Ishikawa (cell line): ENCODE results near the gene KCNK15.

Source experiments
- CEBPB ChIP-seq: IDR thresholded peaks from 2 replicates; pipeline ENCODE4 v1.6.1; 2012
- CREB1 ChIP-seq: IDR thresholded peaks from 2 replicates; pipeline ENCODE4 v1.6.1; 2012; ENCODE audit warnings: low read depth
- EGR1 ChIP-seq: IDR thresholded peaks from 2 replicates; pipeline ENCODE4 v1.6.1; 2012
- EP300 ChIP-seq: IDR thresholded peaks from 2 replicates; pipeline ENCODE4 v1.6.1; 2012; ENCODE audit warnings: borderline replicate concordance
- NFIC ChIP-seq: IDR thresholded peaks from 2 replicates; pipeline ENCODE4 v1.6.1; 2012
- RAD21 ChIP-seq: IDR thresholded peaks from 2 replicates; pipeline ENCODE4 v1.6.1; 2012; ENCODE audit warnings: low read depth
- TAF1 ChIP-seq: IDR thresholded peaks from 2 replicates; pipeline ENCODE4 v1.6.1; 2012; ENCODE audit warnings: low read depth, mild to moderate bottlenecking
- YY1 ChIP-seq: IDR thresholded peaks from 2 replicates; pipeline ENCODE4 v1.6.1; 2012; ENCODE audit warnings: low read depth
- TF ChIP-seq, protein P1 (sequence below): IDR thresholded peaks from 2 replicates; pipeline ENCODE4 v1.6.1; 2012
- TF ChIP-seq, protein P2 (sequence below): IDR thresholded peaks from 2 replicates; pipeline ENCODE4 v1.6.1; 2012; ENCODE audit warnings: low read depth, mild to moderate bottlenecking

DNA sequence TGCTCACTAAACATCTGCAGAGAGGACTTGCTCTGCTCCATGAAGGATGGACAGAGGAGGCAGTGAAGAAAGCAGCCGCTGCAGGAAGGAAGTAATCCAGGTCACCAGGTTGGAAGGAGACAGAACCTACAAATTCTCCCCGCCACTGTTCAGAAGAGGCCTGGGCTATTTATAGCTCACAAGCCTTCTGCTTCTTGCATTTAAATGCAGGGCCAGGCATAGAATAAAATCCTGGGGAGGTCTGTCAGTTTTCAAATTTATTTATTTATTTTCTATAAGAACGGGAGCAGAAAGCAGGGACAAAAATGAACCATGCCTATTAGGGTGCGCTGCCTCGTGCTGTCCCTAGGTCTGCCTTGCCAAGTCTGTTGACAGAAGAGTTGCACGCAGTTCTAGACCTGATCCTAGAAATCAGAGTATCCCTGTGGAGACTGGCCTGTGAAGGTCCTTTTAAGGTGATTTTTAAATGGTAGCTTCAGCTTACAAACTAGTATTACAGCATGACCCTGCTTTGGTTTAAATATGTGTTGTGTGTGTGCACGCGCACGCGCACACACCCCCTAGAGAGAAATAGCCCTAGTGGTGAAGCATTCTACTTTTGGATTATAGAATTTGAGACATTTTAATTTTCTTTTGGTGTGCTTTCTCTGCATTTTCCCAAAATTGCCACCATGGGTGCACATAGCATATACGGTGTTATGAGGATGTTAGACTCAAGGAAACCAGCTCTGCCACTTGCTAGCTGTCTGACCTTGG is 45.2 kb downstream of the KCNK15 start:
- no peak for TF ChIP-seq EGR1
- TF ChIP-seq YY1 = no peak
- no peak for TF ChIP-seq CREB1
- TF ChIP-seq TAF1 = no peak
- TF ChIP-seq EP300 = no peak
- TF ChIP-seq NFIC = no peak
- TF ChIP-seq, protein P1, sequence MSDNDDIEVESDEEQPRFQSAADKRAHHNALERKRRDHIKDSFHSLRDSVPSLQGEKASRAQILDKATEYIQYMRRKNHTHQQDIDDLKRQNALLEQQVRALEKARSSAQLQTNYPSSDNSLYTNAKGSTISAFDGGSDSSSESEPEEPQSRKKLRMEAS = no peak
- TF ChIP-seq RAD21 = no peak
- TF ChIP-seq CEBPB = no peak
- TF ChIP-seq, protein P2, sequence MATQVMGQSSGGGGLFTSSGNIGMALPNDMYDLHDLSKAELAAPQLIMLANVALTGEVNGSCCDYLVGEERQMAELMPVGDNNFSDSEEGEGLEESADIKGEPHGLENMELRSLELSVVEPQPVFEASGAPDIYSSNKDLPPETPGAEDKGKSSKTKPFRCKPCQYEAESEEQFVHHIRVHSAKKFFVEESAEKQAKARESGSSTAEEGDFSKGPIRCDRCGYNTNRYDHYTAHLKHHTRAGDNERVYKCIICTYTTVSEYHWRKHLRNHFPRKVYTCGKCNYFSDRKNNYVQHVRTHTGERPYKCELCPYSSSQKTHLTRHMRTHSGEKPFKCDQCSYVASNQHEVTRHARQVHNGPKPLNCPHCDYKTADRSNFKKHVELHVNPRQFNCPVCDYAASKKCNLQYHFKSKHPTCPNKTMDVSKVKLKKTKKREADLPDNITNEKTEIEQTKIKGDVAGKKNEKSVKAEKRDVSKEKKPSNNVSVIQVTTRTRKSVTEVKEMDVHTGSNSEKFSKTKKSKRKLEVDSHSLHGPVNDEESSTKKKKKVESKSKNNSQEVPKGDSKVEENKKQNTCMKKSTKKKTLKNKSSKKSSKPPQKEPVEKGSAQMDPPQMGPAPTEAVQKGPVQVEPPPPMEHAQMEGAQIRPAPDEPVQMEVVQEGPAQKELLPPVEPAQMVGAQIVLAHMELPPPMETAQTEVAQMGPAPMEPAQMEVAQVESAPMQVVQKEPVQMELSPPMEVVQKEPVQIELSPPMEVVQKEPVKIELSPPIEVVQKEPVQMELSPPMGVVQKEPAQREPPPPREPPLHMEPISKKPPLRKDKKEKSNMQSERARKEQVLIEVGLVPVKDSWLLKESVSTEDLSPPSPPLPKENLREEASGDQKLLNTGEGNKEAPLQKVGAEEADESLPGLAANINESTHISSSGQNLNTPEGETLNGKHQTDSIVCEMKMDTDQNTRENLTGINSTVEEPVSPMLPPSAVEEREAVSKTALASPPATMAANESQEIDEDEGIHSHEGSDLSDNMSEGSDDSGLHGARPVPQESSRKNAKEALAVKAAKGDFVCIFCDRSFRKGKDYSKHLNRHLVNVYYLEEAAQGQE = no peak
